DOHH2 (cell line): ENCODE measurements around the gene MYZAP.

Source experiments
- H3F3A ChIP-seq: fragments of 200-600 bp; sonication (generic), shearing (Covaris generic); 2 replicates; pipeline ENCODE4 v1.6.0; 2016; ENCODE audit warnings: antibody characterized with exemption, mild to moderate bottlenecking; ENCODE audit not compliant: control insufficient read depth, insufficient read depth
- H3K27ac ChIP-seq: fragments of 200-600 bp; sonication (generic); 2 replicates; pipeline ENCODE4 v1.5.1; 2014; ENCODE audit warnings: low read depth, mild to moderate bottlenecking, low read length, moderate library complexity
- H3K27me3 ChIP-seq: fragments of 200-600 bp; sonication (generic); 2 replicates; pipeline ENCODE4 v1.6.1; 2014; ENCODE audit warnings: mild to moderate bottlenecking, low read length, mixed read lengths; ENCODE audit not compliant: control insufficient read depth
- H3K36me3 ChIP-seq: fragments of 200-600 bp; sonication (generic); 2 replicates; pipeline ENCODE4 v1.6.1; 2014; ENCODE audit warnings: mild to moderate bottlenecking, low read length, moderate library complexity, mixed read lengths; ENCODE audit not compliant: control insufficient read depth
- H3K4me1 ChIP-seq: fragments of 200-600 bp; sonication (generic); 2 replicates; pipeline ENCODE4 v1.6.1; 2014; ENCODE audit warnings: mild to moderate bottlenecking, low read length, mixed read lengths; ENCODE audit not compliant: control insufficient read depth
- H3K4me2 ChIP-seq: fragments of 200-600 bp; sonication (generic); 2 replicates; pipeline ENCODE4 v1.6.0; 2014; ENCODE audit warnings: mild to moderate bottlenecking, low read length, moderate library complexity
- H3K4me3 ChIP-seq: fragments of 200-600 bp; sonication (generic); 2 replicates; pipeline ENCODE4 v1.5.1; 2014; ENCODE audit warnings: mild to moderate bottlenecking, low read length, mixed read lengths
- H3K79me2 ChIP-seq: fragments of 200-600 bp; sonication (generic); 2 replicates; pipeline ENCODE4 v1.6.1; 2014; ENCODE audit warnings: mild to moderate bottlenecking, low read length, mixed read lengths; ENCODE audit not compliant: control insufficient read depth
- H3K9me2 ChIP-seq: fragments of 200-600 bp; sonication (generic); replicated peaks from 2 replicates; pipeline ENCODE4 v1.6.1; 2014; ENCODE audit warnings: mild to moderate bottlenecking, low read length, mixed read lengths; ENCODE audit not compliant: control insufficient read depth
- H3K9me3 ChIP-seq: fragments of 200-600 bp; sonication (generic); 2 replicates; pipeline ENCODE4 v1.6.1; 2014; ENCODE audit warnings: antibody characterized with exemption, low read length, mixed read lengths; ENCODE audit not compliant: control insufficient read depth, insufficient read depth
- H4K20me1 ChIP-seq: fragments of 200-600 bp; sonication (generic); 2 replicates; pipeline ENCODE4 v1.6.0; 2014; ENCODE audit warnings: low read depth, mild to moderate bottlenecking, antibody characterized with exemption, low read length, moderate library complexity; ENCODE audit not compliant: control insufficient read depth, insufficient read depth
- CTCF ChIP-seq: fragments of 200-600 bp; sonication (generic); IDR thresholded peaks from one replicate; pipeline ENCODE4 v1.5.1; 2014; ENCODE audit warnings: antibody characterized with exemption, mild to moderate bottlenecking, low read depth, low read length; ENCODE audit not compliant: poor library complexity, severe bottlenecking
- EZH2phosphoT487 ChIP-seq: fragments of 200-600 bp; sonication (generic); IDR thresholded peaks from 2 replicates; pipeline ENCODE4 v1.6.1; 2017; ENCODE audit warnings: borderline replicate concordance, mild to moderate bottlenecking, antibody characterized with exemption, low read length, moderate library complexity, mixed read lengths

Gene MYZAP

GRCh38 chr15:57592426-57592825 lies 722 bp downstream of the MYZAP start:
- Histone ChIP-seq H3K4me2 (no peak overlapping the region), H3K27me3 (no peaks in the 10 kb centered on the region), H3K36me3 (no peaks in the 10 kb centered on the region), H3K27ac (no peak overlapping the region), H3K79me2 (no peaks in the 10 kb centered on the region), H4K20me1 (no peaks in the 10 kb centered on the region), H3K4me3 (no peak overlapping the region), H3K4me1 (peaks cover under 1% of the 10 kb centered on the region; the same call in 1 of the 2 replicates), H3K9me3 (no peaks in the 10 kb centered on the region), H3K9me2 (no peaks in the 10 kb centered on the region), H3F3A (no peaks in the 10 kb centered on the region)
- TF ChIP-seq EZH2phosphoT487 (no peak), CTCF (no peak)

- Histone ChIP-seq H3K9me2 (no peaks in the 10 kb centered on the region), H3F3A (no peaks in the 10 kb centered on the region), H3K9me3 (no peaks in the 10 kb centered on the region), H3K4me2 (no peak overlapping the region), H3K27me3 (no peaks in the 10 kb centered on the region), H3K4me3 (no peak overlapping the region), H4K20me1 (no peaks in the 10 kb centered on the region), H3K36me3 (no peaks in the 10 kb centered on the region), H3K79me2 (no peaks in the 10 kb centered on the region), H3K4me1 (no peaks in the 10 kb centered on the region), H3K27ac (no peak overlapping the region)
- no peak for TF ChIP-seq EZH2phosphoT487
- no peak for TF ChIP-seq CTCF
Measured at GRCh38 chr15:57592836-57593420, 1.2 kb downstream of the MYZAP start.

- H3K27me3 ChIP-seq, result no peaks in the 10 kb centered on the region
- TF ChIP-seq EZH2phosphoT487 (no peak), CTCF (no peak)
- no peaks in the 10 kb centered on the region for H3K4me1 ChIP-seq
- H3K4me3 ChIP-seq, result no peak overlapping the region
- H3K9me3 ChIP-seq, result no peaks in the 10 kb centered on the region
- no peak overlapping the region for H3K27ac ChIP-seq
- no peaks in the 10 kb centered on the region for H3F3A ChIP-seq
- no peak overlapping the region for H3K4me2 ChIP-seq
- no peaks in the 10 kb centered on the region for H3K9me2 ChIP-seq
- no peaks in the 10 kb centered on the region for H3K79me2 ChIP-seq
- H4K20me1 ChIP-seq, result no peaks in the 10 kb centered on the region
- H3K36me3 ChIP-seq, result no peaks in the 10 kb centered on the region
Measured at GRCh38 chr15:57594479-57594878, 2.8 kb downstream of the MYZAP start.
